GM12878 (cell line): Measurements from ENCODE around the gene DUSP22. TPM values are rescaled to one million over a fixed set of nuclear protein-coding genes. Genes with fewer than 3 reads are reported as not detected.

Experiments
- ATAC-seq: fragments of 200-7000 bp; cut with Tn5 transposase; 3 replicates; pipeline ENCODE4 v1.9.1; 2020; ENCODE audit warnings: mild to moderate bottlenecking, moderate library complexity
- BruUV-seq: library from RNA; stranded (reverse); fragments of 400-500 nt; replicated peaks from 2 replicates; lab custom pipeline; 2021; lab: Mats Ljungman, UMichigan
- CTCF ChIA-PET: fragments of 300-600 bp; sonication (Branson Sonifier 250); formaldehyde crosslinking; extraction: SDS; loops from one replicate; lab custom pipeline; 2021; ENCODE audit warnings: inconsistent platforms; lab: Yijun Ruan, JAX
- POLR2A ChIA-PET: fragments of 350-600 bp; formaldehyde crosslinking; extraction: SDS; loops from one replicate; lab custom pipeline; 2021; ENCODE audit warnings: inconsistent platforms; lab: Charles Lee
- RAD21 ChIA-PET: fragments of 300-600 bp; sonication (Branson Sonifier 250); formaldehyde crosslinking; loops from one replicate; lab custom pipeline; 2023; ENCODE audit warnings: antibody characterized with exemption; ENCODE audit not compliant: unreplicated experiment; lab: Charles Lee
- SMC1A ChIA-PET: fragments of 300-600 bp; sonication (Branson Sonifier 250); formaldehyde crosslinking; loops from one replicate; lab custom pipeline; 2023; ENCODE audit not compliant: unreplicated experiment, uncharacterized antibody; lab: Charles Lee
- DNase-seq: peaks from one replicate; pipeline ENCODE4 v3.0.0-alpha.2; 2011; ENCODE audit warnings: low read depth, low spot score
- FAIRE-seq: peaks from 3 replicates; lab custom pipeline; 2011; peaks lifted over from hg19 to GRCh38; lab: Jason Lieb, UNC
- H2AFZ ChIP-seq: 2 replicates; pipeline ENCODE4 v1.6.0; 2011; ENCODE audit warnings: low read depth, low read length, control low read depth; ENCODE audit not compliant: control insufficient read depth
- H3K27ac ChIP-seq: 2 replicates; pipeline ENCODE4 v1.5.1; 2011; ENCODE audit warnings: control low read depth; ENCODE audit not compliant: control insufficient read depth, insufficient read depth
- H3K27me3 ChIP-seq, 2 experiments: replicated peaks in 1 of 2; 2 replicates each; pipeline versions ENCODE4 v1.6.0 to v1.6.1; 2011; ENCODE audit warnings: low read length in 1 of 2; ENCODE audit not compliant: control insufficient read depth in 2 of 2, insufficient read depth in 2 of 2
- H3K36me3 ChIP-seq, 2 experiments: 2 replicates each; pipeline ENCODE4 v1.5.1; 2011; ENCODE audit warnings: low read length in 1 of 2; ENCODE audit not compliant: control insufficient read depth in 2 of 2, insufficient read depth in 2 of 2
- H3K4me1 ChIP-seq: 2 replicates; pipeline ENCODE4 v1.6.1; 2011; ENCODE audit warnings: mild to moderate bottlenecking, low read length, moderate library complexity, mixed read lengths; ENCODE audit not compliant: control insufficient read depth, insufficient read depth
- H3K4me2 ChIP-seq: 2 replicates; pipeline ENCODE4 v1.6.0; 2011; ENCODE audit warnings: control low read depth; ENCODE audit not compliant: control insufficient read depth, insufficient read depth
- H3K4me3 ChIP-seq: fragments of 200-600 bp; sonication (generic); 2 replicates; pipeline ENCODE4 v1.5.1; 2016
- H3K79me2 ChIP-seq: 2 replicates; pipeline ENCODE4 v1.6.0; 2011; ENCODE audit warnings: low read length; ENCODE audit not compliant: control insufficient read depth, insufficient read depth
- H3K9ac ChIP-seq: 2 replicates; pipeline ENCODE4 v1.8.0; 2011; ENCODE audit warnings: low read length, control low read depth, mixed read lengths; ENCODE audit not compliant: control insufficient read depth, insufficient read depth
- H3K9me3 ChIP-seq: replicated peaks from 3 replicates; pipeline ENCODE4 v1.5.1; 2011; ENCODE audit warnings: mild to moderate bottlenecking, low read length; ENCODE audit not compliant: control insufficient read depth, insufficient read depth
- H4K20me1 ChIP-seq: 2 replicates; pipeline ENCODE4 v1.6.0; 2011; ENCODE audit not compliant: control insufficient read depth, insufficient read depth
- CHD4 ChIP-seq: fragments of 200-600 bp; sonication (generic); IDR thresholded peaks from 2 replicates; pipeline ENCODE4 v1.6.1; 2016; ENCODE audit warnings: mild to moderate bottlenecking
- HDAC2 ChIP-seq: fragments of 200-600 bp; sonication (generic); IDR thresholded peaks from 2 replicates; pipeline ENCODE4 v1.6.1; 2017
- HDAC6 ChIP-seq: fragments of 200-600 bp; sonication (generic); IDR thresholded peaks from one replicate; pipeline ENCODE4 v1.8.0; 2017; ENCODE audit warnings: antibody characterized with exemption; ENCODE audit not compliant: unreplicated experiment
- HDGF ChIP-seq: fragments of 450-650 bp; IDR thresholded peaks from 2 replicates; pipeline ENCODE4 v1.6.1; 2016; ENCODE audit warnings: antibody characterized with exemption
- LARP7 ChIP-seq: fragments of 450-650 bp; IDR thresholded peaks from 2 replicates; pipeline ENCODE4 v1.6.1; 2017; ENCODE audit warnings: mild to moderate bottlenecking
- NFIC ChIP-seq: IDR thresholded peaks from 2 replicates; pipeline ENCODE4 v1.6.1; 2012; ENCODE audit warnings: low read depth, mild to moderate bottlenecking, inconsistent platforms, low read length, moderate library complexity
- POLR2A ChIP-seq: IDR thresholded peaks from 2 replicates; pipeline ENCODE4 v1.6.1; 2011; ENCODE audit warnings: low read depth, mild to moderate bottlenecking, low read length
- POLR2AphosphoS5 ChIP-seq: IDR thresholded peaks from 2 replicates; pipeline ENCODE4 v1.6.1; 2011; ENCODE audit warnings: mild to moderate bottlenecking, low read length, inconsistent platforms
- RCOR1 ChIP-seq: conservative IDR thresholded peaks from 2 replicates; pipeline ENCODE4 v1.6.1; 2012; ENCODE audit warnings: low read depth, low read length, improper control_type of control experiment
- SIN3A ChIP-seq: IDR thresholded peaks from 2 replicates; pipeline ENCODE4 v1.6.1; 2012; ENCODE audit warnings: low read depth, low read length, improper control_type of control experiment
- SMAD5 ChIP-seq: IDR thresholded peaks from 2 replicates; pipeline ENCODE4 v1.6.1; 2016; ENCODE audit warnings: antibody characterized with exemption, low read depth
- TCF12 ChIP-seq: IDR thresholded peaks from 2 replicates; pipeline ENCODE4 v1.6.1; 2011; ENCODE audit warnings: low read depth, mild to moderate bottlenecking, low read length
- ZBED1 ChIP-seq: IDR thresholded peaks from 2 replicates; pipeline ENCODE4 v1.6.1; 2016; ENCODE audit warnings: borderline replicate concordance
- ZSCAN29 ChIP-seq: fragments of 450-650 bp; IDR thresholded peaks from 2 replicates; pipeline ENCODE4 v1.6.1; 2017; ENCODE audit warnings: mild to moderate bottlenecking, moderate library complexity
- WGBS: methylation state at CpG from one replicate; pipeline ENCODE4 v1.1.6; 2016; ENCODE audit warnings: low lambda C conversion rate; ENCODE audit not compliant: insufficient replicate concordance, insufficient coverage; ENCODE audit errors: missing lambda C conversion rate; 5-methylcytosine and 5-hydroxymethylcytosine counted together
- in situ Hi-C: fragments of 300-500 bp; cut with MboI; formaldehyde crosslinking; loops from 9 replicates; pipeline ENCODE4 v1.14.3; 2018; ENCODE audit warnings: mixed read lengths
- intact Hi-C: fragments of 100-400 bp; cut with micrococcal nuclease; formaldehyde crosslinking; loops from one replicate; pipeline ENCODE4 v1.14.2; 2022; ENCODE audit not compliant: unreplicated experiment
- polyA plus RNA-seq, 11 experiments: library from polyadenylated mRNA; depleted of rRNA in 4 of 11; unstranded in 6 of 11; stranded (reverse) in 5 of 11; fragments of >200 nt; fragmentation: Nextera tagmentation in 4 of 11; fragmentation: Illumina TruSeq in 1 of 11; extraction: Ambion mirVana in 4 of 11; extraction: Trizol in 1 of 11; gene quantifications; 1 replicate in 1 of 11; 2 replicates in 10 of 11; pipeline versions ENCODE4 v1.2.1 to v1.2.3, GENCODE V29; 2011 to 2016; ENCODE audit warnings: inconsistent platforms in 2 of 11, missing spikeins in 2 of 11, low read depth in 1 of 11
- total RNA-seq, 4 experiments: library from RNA; depleted of rRNA in 3 of 4; stranded (reverse); fragments of >200 nt in 3 of 4; fragmentation: Illumina TruSeq in 1 of 4; extraction: Trizol in 1 of 4; gene quantifications; 2 replicates each; pipeline versions ENCODE4 v1.2.1 to v1.2.3, GENCODE V29; 2013 to 2021
- TF ChIP-seq, protein P1 (sequence below): IDR thresholded peaks from 2 replicates; pipeline ENCODE4 v1.6.1; 2011; ENCODE audit warnings: low read depth, mild to moderate bottlenecking, low read length, moderate library complexity, borderline replicate concordance; ENCODE audit errors: extremely low read depth
- TF ChIP-seq, protein P2 (sequence below): fragments of 450-650 bp; IDR thresholded peaks from 2 replicates; pipeline ENCODE4 v1.6.1; 2017; ENCODE audit warnings: borderline replicate concordance
- TF ChIP-seq, protein P3 (sequence below): fragments of 450-650 bp; IDR thresholded peaks from 2 replicates; pipeline ENCODE4 v1.6.1; 2018; ENCODE audit warnings: borderline replicate concordance, mild to moderate bottlenecking; ENCODE audit not compliant: partially characterized antibody
- TF ChIP-seq, protein P4 (sequence below): IDR thresholded peaks from 2 replicates; pipeline ENCODE4 v1.6.1; 2012; ENCODE audit warnings: improper control_type of control experiment, low read depth, low read length; ENCODE audit not compliant: insufficient replicate concordance

Gene DUSP22
- total and polyA plus RNA-seq, 10 of the 15 experiments (the other 5 are each of a cell fraction or from before 2014, with no cell fraction given) = 78.9 to 156 (median 107) TPM

DNA sequence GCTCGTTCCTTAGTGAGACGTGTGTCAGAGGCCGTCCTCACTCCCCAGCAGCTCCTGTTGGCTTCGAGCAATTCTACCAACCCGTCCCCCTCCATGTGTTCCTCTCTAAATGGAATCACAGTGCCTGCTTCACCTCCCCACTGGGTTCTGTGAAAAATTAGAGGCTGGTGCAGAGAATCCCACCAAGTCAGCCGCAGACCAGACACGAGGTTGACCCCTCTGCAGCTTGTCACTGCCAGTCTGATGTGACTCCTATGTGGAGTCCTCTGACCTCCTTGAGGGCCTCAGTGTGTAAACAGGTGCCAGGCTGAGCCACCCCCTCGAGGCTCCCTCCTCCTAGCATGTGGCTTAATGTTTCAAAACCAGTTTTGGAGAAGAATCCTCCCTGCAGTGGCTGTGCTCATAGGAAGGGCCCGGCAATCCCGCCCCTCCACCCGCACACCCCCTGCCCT is 86.7 kb downstream of the DUSP22 start:
- FAIRE-seq (no peak), ATAC-seq (peak; percentile 7; the same call in 1 of the 3 replicates), DNase-seq (no peak)
- RAD21 ChIA-PET = no interaction called here
- Histone ChIP-seq H3K4me1 (peaks cover 50% of the 10 kb centered on the region), H3K9me3 (no peaks in the 10 kb centered on the region; the same call in 2 of the 3 replicates), H4K20me1 (no peaks in the 10 kb centered on the region), H2AFZ (no peak overlapping the region; the same call in 1 of the 2 replicates), H3K79me2 (no peaks in the 10 kb centered on the region), H3K36me3 (no peaks in the 10 kb centered on the region), H3K4me3 (no peak overlapping the region), H3K9ac (no peak overlapping the region), H3K4me2 (peak overlapping the region; percentile 60), H3K27me3 (no peaks in the 10 kb centered on the region), H3K27ac (no peak overlapping the region; the same call in 1 of the 2 replicates)
- no TSS peak for BruUV-seq
- POLR2A ChIA-PET = interaction anchor here (1.0 to 1.2 kb wide), 2 partner anchors 23 to 46 kb away, joined by 3 read pairs; no protein-coding TSS in a partner anchor
- TF ChIP-seq RCOR1 = no peak
- TF ChIP-seq, protein P1, sequence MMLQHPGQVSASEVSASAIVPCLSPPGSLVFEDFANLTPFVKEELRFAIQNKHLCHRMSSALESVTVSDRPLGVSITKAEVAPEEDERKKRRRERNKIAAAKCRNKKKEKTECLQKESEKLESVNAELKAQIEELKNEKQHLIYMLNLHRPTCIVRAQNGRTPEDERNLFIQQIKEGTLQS = no peak
- no peak for TF ChIP-seq SIN3A
- no peak for TF ChIP-seq TCF12
- no peak for TF ChIP-seq HDAC2
- TF ChIP-seq, protein P2, sequence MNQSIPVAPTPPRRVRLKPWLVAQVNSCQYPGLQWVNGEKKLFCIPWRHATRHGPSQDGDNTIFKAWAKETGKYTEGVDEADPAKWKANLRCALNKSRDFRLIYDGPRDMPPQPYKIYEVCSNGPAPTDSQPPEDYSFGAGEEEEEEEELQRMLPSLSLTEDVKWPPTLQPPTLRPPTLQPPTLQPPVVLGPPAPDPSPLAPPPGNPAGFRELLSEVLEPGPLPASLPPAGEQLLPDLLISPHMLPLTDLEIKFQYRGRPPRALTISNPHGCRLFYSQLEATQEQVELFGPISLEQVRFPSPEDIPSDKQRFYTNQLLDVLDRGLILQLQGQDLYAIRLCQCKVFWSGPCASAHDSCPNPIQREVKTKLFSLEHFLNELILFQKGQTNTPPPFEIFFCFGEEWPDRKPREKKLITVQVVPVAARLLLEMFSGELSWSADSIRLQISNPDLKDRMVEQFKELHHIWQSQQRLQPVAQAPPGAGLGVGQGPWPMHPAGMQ = no peak
- TF ChIP-seq LARP7 = no peak
- TF ChIP-seq SMAD5 = no peak
- TF ChIP-seq CHD4 = no peak
- no peak for TF ChIP-seq ZSCAN29
- TF ChIP-seq, protein P3, sequence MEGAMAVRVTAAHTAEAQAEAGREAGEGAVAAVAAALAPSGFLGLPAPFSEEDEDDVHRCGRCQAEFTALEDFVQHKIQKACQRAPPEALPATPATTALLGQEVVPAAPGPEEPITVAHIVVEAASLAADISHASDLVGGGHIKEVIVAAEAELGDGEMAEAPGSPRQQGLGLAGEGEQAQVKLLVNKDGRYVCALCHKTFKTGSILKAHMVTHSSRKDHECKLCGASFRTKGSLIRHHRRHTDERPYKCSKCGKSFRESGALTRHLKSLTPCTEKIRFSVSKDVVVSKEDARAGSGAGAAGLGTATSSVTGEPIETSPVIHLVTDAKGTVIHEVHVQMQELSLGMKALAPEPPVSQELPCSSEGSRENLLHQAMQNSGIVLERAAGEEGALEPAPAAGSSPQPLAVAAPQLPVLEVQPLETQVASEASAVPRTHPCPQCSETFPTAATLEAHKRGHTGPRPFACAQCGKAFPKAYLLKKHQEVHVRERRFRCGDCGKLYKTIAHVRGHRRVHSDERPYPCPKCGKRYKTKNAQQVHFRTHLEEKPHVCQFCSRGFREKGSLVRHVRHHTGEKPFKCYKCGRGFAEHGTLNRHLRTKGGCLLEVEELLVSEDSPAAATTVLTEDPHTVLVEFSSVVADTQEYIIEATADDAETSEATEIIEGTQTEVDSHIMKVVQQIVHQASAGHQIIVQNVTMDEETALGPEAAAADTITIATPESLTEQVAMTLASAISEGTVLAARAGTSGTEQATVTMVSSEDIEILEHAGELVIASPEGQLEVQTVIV = no peak
- no peak for TF ChIP-seq HDAC6
- TF ChIP-seq, protein P4, sequence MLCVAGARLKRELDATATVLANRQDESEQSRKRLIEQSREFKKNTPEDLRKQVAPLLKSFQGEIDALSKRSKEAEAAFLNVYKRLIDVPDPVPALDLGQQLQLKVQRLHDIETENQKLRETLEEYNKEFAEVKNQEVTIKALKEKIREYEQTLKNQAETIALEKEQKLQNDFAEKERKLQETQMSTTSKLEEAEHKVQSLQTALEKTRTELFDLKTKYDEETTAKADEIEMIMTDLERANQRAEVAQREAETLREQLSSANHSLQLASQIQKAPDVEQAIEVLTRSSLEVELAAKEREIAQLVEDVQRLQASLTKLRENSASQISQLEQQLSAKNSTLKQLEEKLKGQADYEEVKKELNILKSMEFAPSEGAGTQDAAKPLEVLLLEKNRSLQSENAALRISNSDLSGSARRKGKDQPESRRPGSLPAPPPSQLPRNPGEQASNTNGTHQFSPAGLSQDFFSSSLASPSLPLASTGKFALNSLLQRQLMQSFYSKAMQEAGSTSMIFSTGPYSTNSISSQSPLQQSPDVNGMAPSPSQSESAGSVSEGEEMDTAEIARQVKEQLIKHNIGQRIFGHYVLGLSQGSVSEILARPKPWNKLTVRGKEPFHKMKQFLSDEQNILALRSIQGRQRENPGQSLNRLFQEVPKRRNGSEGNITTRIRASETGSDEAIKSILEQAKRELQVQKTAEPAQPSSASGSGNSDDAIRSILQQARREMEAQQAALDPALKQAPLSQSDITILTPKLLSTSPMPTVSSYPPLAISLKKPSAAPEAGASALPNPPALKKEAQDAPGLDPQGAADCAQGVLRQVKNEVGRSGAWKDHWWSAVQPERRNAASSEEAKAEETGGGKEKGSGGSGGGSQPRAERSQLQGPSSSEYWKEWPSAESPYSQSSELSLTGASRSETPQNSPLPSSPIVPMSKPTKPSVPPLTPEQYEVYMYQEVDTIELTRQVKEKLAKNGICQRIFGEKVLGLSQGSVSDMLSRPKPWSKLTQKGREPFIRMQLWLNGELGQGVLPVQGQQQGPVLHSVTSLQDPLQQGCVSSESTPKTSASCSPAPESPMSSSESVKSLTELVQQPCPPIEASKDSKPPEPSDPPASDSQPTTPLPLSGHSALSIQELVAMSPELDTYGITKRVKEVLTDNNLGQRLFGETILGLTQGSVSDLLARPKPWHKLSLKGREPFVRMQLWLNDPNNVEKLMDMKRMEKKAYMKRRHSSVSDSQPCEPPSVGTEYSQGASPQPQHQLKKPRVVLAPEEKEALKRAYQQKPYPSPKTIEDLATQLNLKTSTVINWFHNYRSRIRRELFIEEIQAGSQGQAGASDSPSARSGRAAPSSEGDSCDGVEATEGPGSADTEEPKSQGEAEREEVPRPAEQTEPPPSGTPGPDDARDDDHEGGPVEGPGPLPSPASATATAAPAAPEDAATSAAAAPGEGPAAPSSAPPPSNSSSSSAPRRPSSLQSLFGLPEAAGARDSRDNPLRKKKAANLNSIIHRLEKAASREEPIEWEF = no peak
- no peak for TF ChIP-seq NFIC
- TF ChIP-seq HDGF = no peak
- no peak for TF ChIP-seq ZBED1
- no peak for TF ChIP-seq POLR2AphosphoS5
- no peak for TF ChIP-seq POLR2A
- in situ Hi-C loops = no loop called here
- CTCF ChIA-PET = interaction anchor here (1.6 kb wide), 1 partner anchor 19 kb away, joined by 4 read pairs; no protein-coding TSS in a partner anchor
- WGBS = 70% methylated on average over 11 of the region's 11 CpGs
- SMC1A ChIA-PET = no interaction called here
- intact Hi-C loops = no loop called here
